ENCODE results near the gene VWA3B. TPM values are rescaled to one million over a fixed set of nuclear protein-coding genes. Genes with fewer than 3 reads are reported as not detected.

Gene VWA3B
- total RNA-seq, 2 donors from 2014 or later: 1.8 to 3.2 TPM

GRCh38 chr2:98234776-98235175 is 147.8 kb downstream of the VWA3B start:
- TF ChIP-seq CTCF (IDR thresholded peaks at IDR 0.05): no peak
- no peaks in the 10 kb centered on the region for H3K9me3 ChIP-seq
- DNase-seq: no peak
- H3K27me3 ChIP-seq: no peaks in the 10 kb centered on the region
- H3K4me3 ChIP-seq: no peak overlapping the region
- no peak overlapping the region for H3K9ac ChIP-seq (ENCODE audit: low read depth in 2 of 2, low read length in 2 of 2)
- H3K36me3 ChIP-seq: no peaks in the 10 kb centered on the region
- H3K4me1 ChIP-seq: no peaks in the 10 kb centered on the region
- no peak overlapping the region for H3K27ac ChIP-seq
- intact Hi-C loops (cut with DNase I): no loop called here

DNA sequence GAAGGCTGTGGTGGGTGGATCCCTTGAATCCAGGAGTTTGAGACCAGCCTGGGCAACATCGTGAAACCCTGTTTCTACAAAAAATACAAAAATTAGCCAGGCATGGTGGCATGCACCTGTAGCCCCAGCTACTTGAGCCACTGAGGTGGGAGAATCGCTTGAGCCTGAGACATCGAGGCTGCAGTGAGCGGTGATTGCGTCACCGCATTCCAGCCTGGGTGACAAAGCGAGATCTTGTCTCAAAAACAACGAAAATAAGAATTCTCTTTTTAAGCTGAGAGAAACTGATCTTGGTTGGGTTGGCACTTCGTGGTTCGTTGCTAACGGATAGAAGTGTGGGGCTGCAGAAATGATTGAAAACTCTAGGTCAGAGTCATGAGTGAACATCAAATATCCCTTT is 150.0 kb downstream of the VWA3B start:
- intact Hi-C loops (cut with DNase I): no loop called here
- no peak overlapping the region for H3K9ac ChIP-seq (ENCODE audit: low read depth in 2 of 2, low read length in 2 of 2)
- H3K4me1 ChIP-seq: no peaks in the 10 kb centered on the region
- H3K27me3 ChIP-seq: no peaks in the 10 kb centered on the region
- H3K4me3 ChIP-seq: no peak overlapping the region
- no peak overlapping the region for H3K27ac ChIP-seq
- no peaks in the 10 kb centered on the region for H3K9me3 ChIP-seq
- no peak for DNase-seq
- H3K36me3 ChIP-seq: no peaks in the 10 kb centered on the region
- TF ChIP-seq CTCF (IDR thresholded peaks at IDR 0.05): no peak

GRCh38 chr2:98240786-98241398 is 153.9 kb downstream of the VWA3B start:
- H3K27ac ChIP-seq: no peak overlapping the region
- no peaks in the 10 kb centered on the region for H3K27me3 ChIP-seq
- no peak overlapping the region for H3K9ac ChIP-seq (ENCODE audit: low read depth in 2 of 2, low read length in 2 of 2)
- no peak overlapping the region for H3K4me3 ChIP-seq
- H3K4me1 ChIP-seq: no peaks in the 10 kb centered on the region
- TF ChIP-seq CTCF (IDR thresholded peaks at IDR 0.05): no peak
- DNase-seq: no peak
- no peaks in the 10 kb centered on the region for H3K36me3 ChIP-seq
- intact Hi-C loops (cut with DNase I): no loop called here
- no peaks in the 10 kb centered on the region for H3K9me3 ChIP-seq

- Histone ChIP-seq H3K27me3 (no peaks in the 10 kb centered on the region), H3K9ac (ENCODE audit: low read depth in 2 of 2, low read length in 2 of 2) (no peak overlapping the region), H3K9me3 (no peaks in the 10 kb centered on the region), H3K4me3 (no peak overlapping the region), H3K27ac (no peak overlapping the region), H3K4me1 (no peaks in the 10 kb centered on the region), H3K36me3 (no peaks in the 10 kb centered on the region)
- no peak for TF ChIP-seq CTCF (IDR thresholded peaks at IDR 0.05)
- no peak for DNase-seq
- intact Hi-C loops (cut with DNase I): no loop called here
Measured at GRCh38 chr2:98241592-98241991, 154.6 kb downstream of the VWA3B start.

DNA sequence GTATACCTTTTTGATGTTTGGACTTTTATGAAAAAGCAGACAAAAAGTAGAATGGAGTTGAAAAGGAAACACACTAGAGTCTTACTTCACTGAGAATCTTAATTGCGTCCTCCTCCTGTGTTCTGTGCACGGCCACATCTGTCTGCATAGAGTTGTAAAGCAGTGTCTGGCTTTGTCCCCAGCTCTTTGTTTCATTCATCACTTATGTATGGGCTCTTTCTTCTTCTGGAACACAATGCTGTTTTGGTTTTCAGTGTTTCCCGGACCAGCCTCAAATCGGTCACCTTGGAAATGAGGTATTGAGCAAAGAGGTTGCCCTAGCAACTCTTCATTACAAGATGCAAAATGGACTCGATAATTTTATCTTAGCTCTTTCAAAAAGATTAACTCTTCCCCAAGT is 155.0 kb downstream of the VWA3B start:
- H3K27ac ChIP-seq: no peak overlapping the region
- no peaks in the 10 kb centered on the region for H3K36me3 ChIP-seq
- DNase-seq: no peak
- H3K4me1 ChIP-seq: no peaks in the 10 kb centered on the region
- H3K4me3 ChIP-seq: no peak overlapping the region
- no peak for TF ChIP-seq CTCF (IDR thresholded peaks at IDR 0.05)
- intact Hi-C loops (cut with DNase I): no loop called here
- H3K9me3 ChIP-seq: no peaks in the 10 kb centered on the region
- no peak overlapping the region for H3K9ac ChIP-seq (ENCODE audit: low read depth in 2 of 2, low read length in 2 of 2)
- H3K27me3 ChIP-seq: no peaks in the 10 kb centered on the region

All from colonic mucosa (tissue), 4 donors.